Erythroblast (primary cell): Measurements from ENCODE around the gene DIP2B.

Experiments
- GATA1 ChIP-seq: IDR thresholded peaks from 2 replicates; pipeline ENCODE4 v1.6.1; 2011; ENCODE audit warnings: low read depth, mild to moderate bottlenecking, control low read depth, low read length, moderate library complexity
- POLR2A ChIP-seq: IDR thresholded peaks from 2 replicates; pipeline ENCODE4 v1.6.1; 2011; ENCODE audit warnings: mild to moderate bottlenecking, low read length

- TF ChIP-seq POLR2A, result no peak
- TF ChIP-seq GATA1, result no peak
Measured at GRCh38 chr12:50639721-50640120, 134.9 kb downstream of the DIP2B start.
